NCI-H2196 (cell line): ENCODE data around the gene AFG1L.
"Not testable (repeated sequence)": the region's sequence is repeated elsewhere in the genome, so short reads cannot be mapped to it uniquely, and the experiment has no call there.

Experiments used
- DNase-seq: peaks from one replicate; lab custom pipeline; 2025; ENCODE audit not compliant: unreplicated experiment; lab: John Stamatoyannopoulos, UW

AFG1L gene

GRCh38 chr6:108350528-108350927 lies 55.7 kb downstream of the AFG1L start:
- DNase-seq: no peak

- DNase-seq: no peak
Measured at GRCh38 chr6:108353853-108354252, 59.0 kb downstream of the AFG1L start.

- no peak for DNase-seq
Measured at GRCh38 chr6:108355120-108355519, 60.3 kb downstream of the AFG1L start.

GRCh38 chr6:108355890-108356289 lies 61.0 kb downstream of the AFG1L start:
- DNase-seq: no peak

- no peak for DNase-seq
Measured at GRCh38 chr6:108359901-108360882, 65.3 kb downstream of the AFG1L start.

- DNase-seq: no peak
Measured at GRCh38 chr6:108360919-108361311, 66.1 kb downstream of the AFG1L start.

GRCh38 chr6:108361312-108361932 lies 66.6 kb downstream of the AFG1L start:
- no peak for DNase-seq

GRCh38 chr6:108362455-108362854 lies 67.6 kb downstream of the AFG1L start:
- no peak for DNase-seq

- DNase-seq: no peak
Measured at GRCh38 chr6:108363113-108363512, 68.3 kb downstream of the AFG1L start.

GRCh38 chr6:108363889-108364313 lies 69.0 kb downstream of the AFG1L start:
- no peak for DNase-seq

GRCh38 chr6:108364470-108364869 lies 69.6 kb downstream of the AFG1L start:
- no peak for DNase-seq

- DNase-seq: no peak
Measured at GRCh38 chr6:108365478-108365877, 70.6 kb downstream of the AFG1L start.

- DNase-seq: no peak
Measured at GRCh38 chr6:108366236-108366635, 71.4 kb downstream of the AFG1L start.

- no peak for DNase-seq
Measured at GRCh38 chr6:108368431-108369030, 73.7 kb downstream of the AFG1L start.

GRCh38 chr6:108380876-108381275 lies 86.0 kb downstream of the AFG1L start:
- DNase-seq: no peak

GRCh38 chr6:108383981-108384380 lies 89.1 kb downstream of the AFG1L start:
- no peak for DNase-seq

GRCh38 chr6:108389190-108389589 lies 94.3 kb downstream of the AFG1L start:
- DNase-seq: not testable (repeated sequence)

GRCh38 chr6:108395297-108395696 lies 100.4 kb downstream of the AFG1L start:
- no peak for DNase-seq

GRCh38 chr6:108403236-108403635 lies 108.4 kb downstream of the AFG1L start:
- DNase-seq: no peak

- DNase-seq: no peak
Measured at GRCh38 chr6:108406943-108407342, 112.1 kb downstream of the AFG1L start.

GRCh38 chr6:108407904-108408827 lies 113.3 kb downstream of the AFG1L start:
- no peak for DNase-seq
